ENCODE data around the gene TDRD5. TPM values are rescaled to one million over a fixed set of nuclear protein-coding genes. Genes with fewer than 3 reads are reported as not detected.

Gene TDRD5
- total and polyA plus RNA-seq, 8 donors: 0.20 to 2.0 (median 0.44) TPM; not detected in 4

DNA sequence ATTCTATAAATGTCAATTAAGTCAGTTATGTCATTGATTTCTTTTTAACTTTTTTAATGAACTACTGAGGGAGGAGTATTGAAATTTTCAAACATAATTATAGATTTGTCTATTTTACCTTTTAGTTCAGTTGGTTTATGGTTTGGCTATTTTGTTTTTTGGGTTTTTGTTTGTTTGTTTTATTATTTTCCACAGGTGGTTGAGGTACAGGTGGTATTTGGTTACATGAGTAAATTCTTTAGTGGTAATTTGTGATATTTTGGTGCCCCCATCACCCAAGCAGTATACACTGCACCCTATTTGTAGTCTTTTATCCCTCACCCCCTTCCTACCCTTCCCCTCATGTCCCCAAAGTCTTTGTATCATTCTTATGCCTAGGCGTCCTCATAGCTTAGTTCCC lies 9.5 kb downstream of the TDRD5 start:
- TF ChIP-seq EP300 (IDR thresholded peaks at IDR 0.05) (no peak), CTCF (IDR thresholded peaks at IDR 0.05) (no peak), POLR2AphosphoS5 (IDR thresholded peaks at IDR 0.05) (no peak), POLR2A (IDR thresholded peaks at IDR 0.05) (no peak)
- 87 to 95% (median 89%) methylated on average over 1 of the region's 1 CpG for WGBS, 5 donors
- Histone ChIP-seq H3K36me3 (no peaks in the 10 kb centered on the region), H3K9me3 (peaks cover 0 to 6% (median 5%) of the 10 kb centered on the region in 4 donors), H3K4me1 (no peaks in the 10 kb centered on the region), H3K27ac (no peak overlapping the region), H3K27me3 (peaks cover 0 to 5% (median 0%) of the 10 kb centered on the region in 3 donors), H3K4me3 (no peak overlapping the region)
- intact Hi-C loops (cut with DNase I; ENCODE audit: low total_unique reads): no loop called here
- no peak for DNase-seq

DNA sequence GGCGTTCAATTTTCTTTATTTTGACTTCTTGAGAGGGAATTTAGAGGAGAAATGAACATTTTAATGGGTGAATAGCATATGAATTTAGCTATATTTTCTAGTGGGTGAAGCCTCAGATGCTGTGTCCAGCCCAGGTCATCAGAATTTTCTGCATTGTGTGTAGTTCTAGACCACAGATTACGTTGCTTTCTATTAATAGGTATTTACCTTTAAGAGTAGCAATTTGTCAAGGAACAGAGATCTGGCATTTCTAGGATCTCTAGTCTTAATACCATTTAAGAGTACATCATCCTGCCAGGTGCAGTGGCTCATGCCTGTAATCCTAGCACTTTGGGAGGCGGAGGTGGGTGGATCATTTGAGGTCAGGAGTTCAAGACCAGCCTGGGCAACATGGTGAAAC lies 20.7 kb downstream of the TDRD5 start:
- no peaks in the 10 kb centered on the region for H3K36me3 ChIP-seq
- H3K27ac ChIP-seq: no peak overlapping the region
- intact Hi-C loops (cut with DNase I; ENCODE audit: low total_unique reads): no loop called here
- 69 to 88% (median 84%) methylated on average over 3 of the region's 3 CpGs for WGBS, 5 donors
- no peak for TF ChIP-seq POLR2A (IDR thresholded peaks at IDR 0.05)
- no peak for TF ChIP-seq CTCF (IDR thresholded peaks at IDR 0.05)
- no peak for TF ChIP-seq POLR2AphosphoS5 (IDR thresholded peaks at IDR 0.05)
- no peak for TF ChIP-seq EP300 (IDR thresholded peaks at IDR 0.05)
- no peaks in the 10 kb centered on the region for H3K4me1 ChIP-seq
- H3K27me3 ChIP-seq: no peaks in the 10 kb centered on the region
- no peak for DNase-seq
- no peak overlapping the region for H3K4me3 ChIP-seq
- no peaks in the 10 kb centered on the region for H3K9me3 ChIP-seq

DNA sequence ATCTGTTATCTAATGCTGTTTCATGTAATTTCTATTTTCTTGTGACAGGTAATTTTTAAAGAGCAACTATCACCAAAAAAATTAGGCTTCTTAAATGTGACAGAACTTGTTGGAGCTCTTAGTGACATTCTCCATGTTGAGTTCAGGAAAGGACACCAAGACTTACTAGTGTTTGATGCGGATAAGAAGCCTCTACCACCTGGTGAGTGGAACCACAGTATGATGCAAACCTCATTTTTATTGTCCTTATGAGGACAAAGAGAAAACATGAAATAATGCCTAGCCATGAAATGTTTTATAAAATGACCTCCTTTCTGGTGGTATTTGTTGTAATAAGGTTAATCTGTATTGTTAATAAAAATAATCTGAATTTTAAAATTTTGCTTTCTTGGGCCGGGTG lies 39.1 kb downstream of the TDRD5 start:
- Histone ChIP-seq H3K4me1 (no peaks in the 10 kb centered on the region), H3K36me3 (no peaks in the 10 kb centered on the region), H3K27ac (no peak overlapping the region), H3K9me3 (no peaks in the 10 kb centered on the region), H3K27me3 (no peaks in the 10 kb centered on the region), H3K4me3 (no peak overlapping the region)
- TF ChIP-seq POLR2AphosphoS5 (IDR thresholded peaks at IDR 0.05) (no peak), CTCF (IDR thresholded peaks at IDR 0.05) (no peak), EP300 (IDR thresholded peaks at IDR 0.05) (no peak), POLR2A (IDR thresholded peaks at IDR 0.05) (no peak)
- intact Hi-C loops (cut with DNase I; ENCODE audit: low total_unique reads): no loop called here
- 85 to 94% (median 89%) methylated on average over 2 of the region's 2 CpGs for WGBS, 5 donors
- DNase-seq: no peak

- no peak for TF ChIP-seq EP300 (IDR thresholded peaks at IDR 0.05)
- TF ChIP-seq POLR2AphosphoS5 (IDR thresholded peaks at IDR 0.05): no peak
- TF ChIP-seq CTCF (IDR thresholded peaks at IDR 0.05): no peak
- TF ChIP-seq POLR2A (IDR thresholded peaks at IDR 0.05): no peak
Measured at GRCh38 chr1:179632868-179633267, 41.2 kb downstream of the TDRD5 start.

More at GRCh38 chr1:179632868-179633267, 41.2 kb downstream of the TDRD5 start:
- intact Hi-C loops (cut with DNase I; ENCODE audit: low total_unique reads): no loop called here
- Histone ChIP-seq H3K27me3 (no peaks in the 10 kb centered on the region), H3K4me1 (no peaks in the 10 kb centered on the region), H3K27ac (no peak overlapping the region), H3K9me3 (no peaks in the 10 kb centered on the region), H3K4me3 (no peak overlapping the region), H3K36me3 (no peaks in the 10 kb centered on the region)
- no peak for DNase-seq
